GM21576 (cell line): ENCODE data around the gene KLB.
"Not testable (repeated sequence)": the region's sequence is repeated elsewhere in the genome, so short reads cannot be mapped to it uniquely, and the experiment has no call there.

Source experiments
- ATAC-seq: cut with Tn5 transposase; IDR thresholded peaks from one replicate; pipeline ENCODE4 v1.9.1; 2021; ENCODE audit warnings: mild to moderate bottlenecking, moderate library complexity; ENCODE audit not compliant: unreplicated experiment

The KLB gene

GRCh38 chr4:39406763-39407583, at the start of gene KLB:
KLB (plus strand) TSS chr4:39406930; CDS start chr4:39406950, 20 bp downstream.
- no peak for ATAC-seq

- peak; percentile 36 for ATAC-seq
Observed at GRCh38 chr4:39357002-39357401, 49.7 kb upstream of the KLB start.

GRCh38 chr4:39360611-39361010, 46.1 kb upstream of the KLB start:
- ATAC-seq = not testable (repeated sequence)

- no peak for ATAC-seq
Observed at GRCh38 chr4:39362827-39363226, 43.9 kb upstream of the KLB start.

GRCh38 chr4:39363773-39364393, 42.8 kb upstream of the KLB start:
- peak; percentile 48 for ATAC-seq

- no peak for ATAC-seq
Observed at GRCh38 chr4:39365360-39365759, 41.4 kb upstream of the KLB start.

GRCh38 chr4:39365830-39366771, 40.6 kb upstream of the KLB start, which contains the start of gene RFC1:
RFC1 (minus strand) TSS chr4:39366362; CDS start chr4:39366241, 121 bp downstream.
- no peak for ATAC-seq

- ATAC-seq = no peak
Observed at GRCh38 chr4:39367166-39367565, 39.6 kb upstream of the KLB start.

- no peak for ATAC-seq
Observed at GRCh38 chr4:39369301-39369700, 37.4 kb upstream of the KLB start.

- not testable (repeated sequence) for ATAC-seq
Observed at GRCh38 chr4:39371209-39371608, 35.5 kb upstream of the KLB start.

GRCh38 chr4:39375478-39375877, 31.3 kb upstream of the KLB start:
- no peak for ATAC-seq

GRCh38 chr4:39383690-39384089, 23.0 kb upstream of the KLB start:
- no peak for ATAC-seq

- ATAC-seq = no peak
Observed at GRCh38 chr4:39384563-39384962, 22.2 kb upstream of the KLB start.

- no peak for ATAC-seq
Observed at GRCh38 chr4:39390603-39391002, 16.1 kb upstream of the KLB start.

- no peak for ATAC-seq
Observed at GRCh38 chr4:39394706-39395105, 12.0 kb upstream of the KLB start.

GRCh38 chr4:39401640-39402039, 5.1 kb upstream of the KLB start:
- ATAC-seq = not testable (repeated sequence)

GRCh38 chr4:39407584-39407885, 805 bp downstream of the KLB start:
- no peak for ATAC-seq

- no peak for ATAC-seq
Observed at GRCh38 chr4:39410415-39410814, 3.7 kb downstream of the KLB start.

- ATAC-seq = not testable (repeated sequence)
Observed at GRCh38 chr4:39411561-39411960, 4.8 kb downstream of the KLB start.

- ATAC-seq = no peak
Observed at GRCh38 chr4:39415678-39416283, 9.1 kb downstream of the KLB start.

- no peak for ATAC-seq
Observed at GRCh38 chr4:39422247-39422646, 15.5 kb downstream of the KLB start.
